BJ (cell line): ENCODE results near the gene GTSE1. TPM values are rescaled to one million over a fixed set of nuclear protein-coding genes. Genes with fewer than 3 reads are reported as not detected.
A peak's percentile ranks its signal among the peaks of the same experiment; 100 is the strongest.

Experiments used
- CTCF ChIA-PET: fragments of 350-600 bp; formaldehyde crosslinking; extraction: SDS; loops from one replicate; lab custom pipeline; 2021; ENCODE audit warnings: antibody characterized with exemption, inconsistent platforms; lab: Yijun Ruan, JAX
- POLR2A ChIA-PET: fragments of 300-600 bp; sonication (Branson Sonifier 250); formaldehyde crosslinking; extraction: SDS; loops from one replicate; lab custom pipeline; 2021; ENCODE audit warnings: antibody characterized with exemption; lab: Charles Lee
- DNase-seq: peaks from one replicate; pipeline ENCODE4 v3.0.0-alpha.2; 2011; ENCODE audit warnings: low read depth
- H3K27me3 ChIP-seq: 2 replicates; pipeline ENCODE4 v1.6.0; 2011; ENCODE audit warnings: low read length; ENCODE audit not compliant: control insufficient read depth, insufficient read depth
- H3K36me3 ChIP-seq: 2 replicates; pipeline ENCODE4 v1.5.1; 2011; ENCODE audit warnings: low read length; ENCODE audit not compliant: control insufficient read depth, insufficient read depth
- H3K4me3 ChIP-seq: 2 replicates; pipeline ENCODE4 v1.5.1; 2011; ENCODE audit warnings: low read depth, mild to moderate bottlenecking, control low read depth, low read length
- polyA plus RNA-seq: library from polyadenylated mRNA; depleted of rRNA; stranded (reverse); fragments of >200 nt; gene quantifications from 2 replicates; pipeline ENCODE4 v1.2.3, GENCODE V29; 2011
- TF ChIP-seq, protein P1 (sequence below): IDR thresholded peaks from 2 replicates; pipeline ENCODE4 v1.5.1; 2011; ENCODE audit warnings: low read depth, mild to moderate bottlenecking, control low read depth, inconsistent platforms, low read length, moderate library complexity; ENCODE audit not compliant: insufficient read depth

The GTSE1 gene
- polyA plus RNA-seq, 1 experiment, result 12.2 TPM

DNA sequence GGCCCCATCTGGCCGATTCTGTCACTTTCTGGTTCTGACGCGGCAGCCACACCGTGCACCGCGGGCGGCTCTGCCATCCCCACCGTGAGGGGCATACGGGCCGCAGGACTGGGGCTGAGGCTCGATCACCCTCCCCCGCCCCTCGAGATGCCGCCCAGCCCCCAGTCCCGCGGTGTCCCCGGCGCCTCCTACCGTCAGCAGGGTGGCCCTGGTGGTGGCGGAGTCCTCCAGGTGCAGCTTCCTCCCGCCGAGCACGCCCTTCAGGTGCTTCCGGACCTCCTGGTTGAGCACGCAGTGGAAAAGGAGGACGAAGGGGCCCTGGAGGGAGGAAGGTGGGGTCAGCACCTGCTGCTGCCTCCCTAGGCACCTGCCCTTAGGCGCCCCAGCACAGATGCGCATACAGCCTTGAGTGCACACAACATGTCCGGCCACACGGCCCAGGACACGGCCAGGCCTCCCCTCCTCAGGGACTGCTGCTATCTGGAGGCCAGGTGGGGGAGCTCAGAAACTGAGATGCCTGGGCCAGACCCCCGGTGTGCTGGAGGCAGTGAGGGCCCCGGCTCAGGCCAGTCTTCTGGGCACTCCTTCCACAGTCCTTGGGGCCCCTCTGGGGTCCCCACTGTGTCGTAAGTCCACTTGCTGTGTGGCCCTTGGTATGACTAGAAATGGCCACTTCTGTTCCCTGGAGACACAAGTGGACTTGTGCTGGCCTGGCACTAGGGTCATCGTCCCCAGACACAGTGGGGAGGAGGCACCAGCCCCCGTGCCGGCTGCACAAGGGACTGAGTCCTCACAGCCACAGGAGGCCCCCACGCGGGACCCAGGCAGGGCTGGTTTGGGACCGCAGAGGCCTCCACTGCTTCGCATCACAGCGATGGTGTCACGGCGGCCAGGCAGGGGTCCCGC is 70.4 kb downstream of the GTSE1 start:
- Histone ChIP-seq H3K27me3 (no peaks in the 10 kb centered on the region), H3K36me3 (no peaks in the 10 kb centered on the region; the same call in none of the 2 replicates), H3K4me3 (no peak overlapping the region)
- ChIA-PET CTCF (interaction anchor here (0.7 to 8.0 kb wide), 31 partner anchors 8 to 372 kb away, joined by 3 to 211 read pairs (median 5); partner anchors contain the start of gene CELSR1), POLR2A (no interaction called here)
- no peak for DNase-seq
- TF ChIP-seq, protein P1, sequence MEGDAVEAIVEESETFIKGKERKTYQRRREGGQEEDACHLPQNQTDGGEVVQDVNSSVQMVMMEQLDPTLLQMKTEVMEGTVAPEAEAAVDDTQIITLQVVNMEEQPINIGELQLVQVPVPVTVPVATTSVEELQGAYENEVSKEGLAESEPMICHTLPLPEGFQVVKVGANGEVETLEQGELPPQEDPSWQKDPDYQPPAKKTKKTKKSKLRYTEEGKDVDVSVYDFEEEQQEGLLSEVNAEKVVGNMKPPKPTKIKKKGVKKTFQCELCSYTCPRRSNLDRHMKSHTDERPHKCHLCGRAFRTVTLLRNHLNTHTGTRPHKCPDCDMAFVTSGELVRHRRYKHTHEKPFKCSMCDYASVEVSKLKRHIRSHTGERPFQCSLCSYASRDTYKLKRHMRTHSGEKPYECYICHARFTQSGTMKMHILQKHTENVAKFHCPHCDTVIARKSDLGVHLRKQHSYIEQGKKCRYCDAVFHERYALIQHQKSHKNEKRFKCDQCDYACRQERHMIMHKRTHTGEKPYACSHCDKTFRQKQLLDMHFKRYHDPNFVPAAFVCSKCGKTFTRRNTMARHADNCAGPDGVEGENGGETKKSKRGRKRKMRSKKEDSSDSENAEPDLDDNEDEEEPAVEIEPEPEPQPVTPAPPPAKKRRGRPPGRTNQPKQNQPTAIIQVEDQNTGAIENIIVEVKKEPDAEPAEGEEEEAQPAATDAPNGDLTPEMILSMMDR, result no peak

DNA sequence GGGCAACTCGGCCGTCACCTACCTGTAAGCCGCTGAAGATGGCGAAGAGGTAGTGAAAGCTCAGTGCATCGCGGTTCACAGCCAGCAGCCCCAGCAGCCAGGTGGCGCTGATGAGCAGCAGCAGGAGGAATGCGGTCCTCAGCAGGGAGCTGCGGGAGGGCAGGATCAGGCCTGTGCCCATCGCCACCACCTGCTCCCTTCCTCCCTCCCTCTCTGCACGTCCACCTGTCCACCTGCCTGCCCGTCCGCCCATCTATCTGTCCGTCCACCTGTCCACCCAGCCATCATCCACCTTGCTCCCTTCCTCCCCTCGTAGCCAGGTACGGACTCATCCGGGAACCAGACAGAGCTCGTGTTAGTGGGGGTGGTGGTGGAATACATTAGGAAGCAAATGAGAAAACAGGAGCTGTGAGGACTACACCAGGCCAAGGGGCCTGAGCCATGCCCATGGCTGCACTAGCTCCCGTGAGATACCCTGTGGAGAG is 71.1 kb downstream of the GTSE1 start:
- DNase-seq, result no peak
- no peaks in the 10 kb centered on the region for H3K27me3 ChIP-seq
- ChIA-PET CTCF (interaction anchor here (0.6 to 8.0 kb wide), 36 partner anchors 8 to 372 kb away, joined by 3 to 211 read pairs (median 5); partner anchors contain the start of gene CELSR1), POLR2A (no interaction called here)
- no peak overlapping the region for H3K4me3 ChIP-seq
- H3K36me3 ChIP-seq, result no peaks in the 10 kb centered on the region; the same call in none of the 2 replicates
- TF ChIP-seq, protein P1, result peak; percentile 97

DNA sequence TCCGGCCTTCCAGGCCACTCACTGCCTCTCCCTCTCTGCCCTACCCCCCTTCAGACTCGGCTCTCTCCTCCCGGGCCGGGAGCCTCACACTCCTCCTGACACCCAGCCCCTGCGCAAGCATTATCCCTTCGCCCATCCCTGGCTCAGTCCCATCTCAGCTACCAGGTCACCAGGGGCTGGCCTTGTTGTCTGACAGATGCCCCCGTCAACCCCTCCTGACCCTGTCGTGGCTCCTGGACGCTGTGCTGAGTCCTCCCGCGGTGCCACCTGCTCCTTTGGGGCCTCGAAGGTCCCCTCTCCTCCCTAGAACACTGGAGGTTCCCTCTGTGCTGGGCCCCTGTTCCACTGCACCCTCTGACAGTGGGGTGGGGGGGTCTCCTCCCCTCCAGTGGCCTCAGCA is 71.8 kb downstream of the GTSE1 start:
- CTCF ChIA-PET, result interaction anchor here (0.6 to 8.0 kb wide), 23 partner anchors 9 to 373 kb away, joined by 3 to 211 read pairs (median 5); partner anchors contain the start of gene CELSR1

DNA sequence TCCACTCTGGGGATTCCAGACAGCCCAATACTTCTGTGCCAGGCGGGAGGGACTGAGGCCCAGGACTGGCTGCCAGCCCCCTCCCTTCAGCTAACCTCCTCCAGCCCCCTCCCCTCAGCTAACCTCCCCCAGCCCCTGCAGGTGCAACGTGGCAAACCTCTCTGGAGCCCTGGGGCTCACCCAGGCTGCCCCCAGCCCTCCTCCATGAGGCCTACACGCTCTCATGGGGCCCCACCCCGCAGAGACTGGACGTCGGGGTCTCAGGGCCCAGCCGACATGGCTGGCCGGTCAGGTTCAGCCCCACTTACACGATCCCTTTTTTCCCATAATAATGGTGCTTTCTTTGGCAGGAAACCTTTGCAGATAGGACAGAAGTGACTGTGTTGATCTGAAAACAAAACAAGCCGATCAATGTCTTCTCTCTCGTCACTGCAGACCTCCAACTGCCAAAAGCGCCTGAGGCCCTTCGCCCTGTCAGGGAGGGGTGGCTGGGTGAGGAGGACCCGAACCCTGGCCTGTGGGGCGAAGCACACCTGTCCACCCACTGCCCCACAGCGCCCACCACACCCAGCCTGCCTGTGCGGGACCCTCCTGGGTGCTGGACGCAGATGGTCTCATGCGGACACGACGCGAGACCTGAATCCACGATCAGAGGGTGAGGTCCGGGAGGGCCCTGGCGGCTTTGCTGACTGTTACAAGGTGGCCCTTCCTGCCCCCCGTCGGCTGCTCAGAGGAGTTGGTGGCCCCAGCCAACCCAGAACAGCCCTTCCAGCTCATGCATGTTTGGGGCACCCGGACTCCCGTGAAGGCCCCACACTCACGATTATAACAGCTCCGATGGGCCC is 72.4 kb downstream of the GTSE1 start:
- TF ChIP-seq, protein P1, result no peak
- ChIA-PET CTCF (interaction anchor here (1.1 to 8.0 kb wide), 7 partner anchors 8 to 191 kb away, joined by 3 to 211 read pairs (median 15); partner anchors contain the start of gene CELSR1), POLR2A (no interaction called here)
- no peaks in the 10 kb centered on the region for H3K27me3 ChIP-seq
- H3K36me3 ChIP-seq, result no peaks in the 10 kb centered on the region; the same call in none of the 2 replicates
- H3K4me3 ChIP-seq, result no peak overlapping the region
- DNase-seq, result no peak

More for the DNA sequence above, 71.8 kb downstream of the GTSE1 start:
- TF ChIP-seq, protein P1, result no peak
- Histone ChIP-seq H3K27me3 (no peaks in the 10 kb centered on the region), H3K4me3 (no peak overlapping the region), H3K36me3 (no peaks in the 10 kb centered on the region; the same call in none of the 2 replicates)
- no peak for DNase-seq
- POLR2A ChIA-PET, result no interaction called here
